Loucy (cell line): Measurements from ENCODE around the gene HDHD3.

Experiments used
- H2AFZ ChIP-seq: fragments of 200-600 bp; sonication (generic); 2 replicates; pipeline ENCODE4 v1.6.0; 2016; ENCODE audit warnings: antibody characterized with exemption, mild to moderate bottlenecking, low read length, moderate library complexity
- H3F3A ChIP-seq: fragments of 200-600 bp; 2 replicates; pipeline ENCODE4 v1.6.0; 2016; ENCODE audit warnings: antibody characterized with exemption, low read depth, mild to moderate bottlenecking
- H3K27me3 ChIP-seq: fragments of 200-600 bp; sonication (generic); 2 replicates; pipeline ENCODE4 v1.6.1; 2014; ENCODE audit warnings: low read length, mild to moderate bottlenecking; ENCODE audit not compliant: insufficient read depth, poor library complexity, severe bottlenecking
- H3K36me3 ChIP-seq: fragments of 200-600 bp; sonication (generic); 2 replicates; pipeline ENCODE4 v1.6.1; 2016; ENCODE audit warnings: low read length; ENCODE audit not compliant: insufficient read depth
- H3K4me1 ChIP-seq: fragments of 200-600 bp; sonication (generic); 2 replicates; pipeline ENCODE4 v1.5.1; 2014; ENCODE audit warnings: low read length, mild to moderate bottlenecking; ENCODE audit not compliant: insufficient read depth, poor library complexity, severe bottlenecking
- H3K4me2 ChIP-seq: fragments of 200-600 bp; sonication (generic); 2 replicates; pipeline ENCODE4 v1.6.0; 2014; ENCODE audit warnings: antibody characterized with exemption, low read length, low read depth, mild to moderate bottlenecking; ENCODE audit not compliant: poor library complexity, severe bottlenecking
- H3K4me3 ChIP-seq: fragments of 200-600 bp; sonication (generic); 2 replicates; pipeline ENCODE4 v1.5.1; 2014; ENCODE audit warnings: low read length, mild to moderate bottlenecking, mixed read lengths; ENCODE audit not compliant: poor library complexity, severe bottlenecking
- H3K79me2 ChIP-seq: fragments of 200-600 bp; sonication (generic); 2 replicates; pipeline ENCODE4 v1.6.1; 2014; ENCODE audit warnings: low read length; ENCODE audit not compliant: insufficient read depth
- H3K9ac ChIP-seq: fragments of 200-600 bp; sonication (generic); 2 replicates; pipeline ENCODE4 v1.6.0; 2014; ENCODE audit warnings: mild to moderate bottlenecking, low read depth, low read length, moderate library complexity; ENCODE audit not compliant: poor library complexity, severe bottlenecking
- H3K9me2 ChIP-seq: fragments of 200-600 bp; sonication (generic); replicated peaks from 2 replicates; pipeline ENCODE4 v1.6.1; 2016; ENCODE audit warnings: low read depth, low read length, mixed read lengths
- H3K9me3 ChIP-seq: fragments of 200-600 bp; sonication (generic); 2 replicates; pipeline ENCODE4 v1.6.1; 2014; ENCODE audit warnings: mild to moderate bottlenecking, antibody characterized with exemption, low read length, low read depth; ENCODE audit not compliant: insufficient read depth
- H4K20me1 ChIP-seq: fragments of 200-600 bp; sonication (generic); 2 replicates; pipeline ENCODE4 v1.6.0; 2014; ENCODE audit warnings: antibody characterized with exemption, low read length, mild to moderate bottlenecking; ENCODE audit not compliant: insufficient read depth, poor library complexity, severe bottlenecking
- EZH2phosphoT487 ChIP-seq: fragments of 200-600 bp; IDR thresholded peaks from 2 replicates; pipeline ENCODE4 v1.6.1; 2018; ENCODE audit warnings: antibody characterized with exemption, mild to moderate bottlenecking, moderate library complexity, borderline replicate concordance
- TF ChIP-seq, protein P1 (sequence below): fragments of 200-600 bp; sonication (generic); conservative IDR thresholded peaks from 2 replicates; pipeline ENCODE4 v1.5.1; 2014; ENCODE audit warnings: mild to moderate bottlenecking, antibody characterized with exemption, low read length

The HDHD3 gene

DNA sequence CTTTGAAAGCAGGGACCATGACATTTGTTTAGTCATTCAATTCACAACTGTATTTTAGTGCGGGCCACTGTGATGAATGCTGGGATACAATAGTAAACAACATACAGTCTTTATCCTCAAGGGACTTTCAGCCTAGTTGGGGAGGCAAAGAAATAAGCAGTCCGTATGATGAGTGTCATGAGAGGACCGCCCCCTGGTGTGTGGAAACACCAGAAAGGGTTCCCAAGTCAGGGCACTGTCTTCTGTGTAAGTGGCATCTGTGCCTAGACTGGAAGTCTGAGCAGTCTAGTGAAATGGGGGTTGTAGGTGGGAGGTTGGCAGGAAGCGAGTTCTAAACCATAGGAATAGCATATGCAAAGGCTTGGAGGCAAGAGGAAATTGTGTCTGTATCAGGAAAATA, 40.6 kb upstream of the HDHD3 start:
- TF ChIP-seq EZH2phosphoT487, result no peak
- TF ChIP-seq, protein P1, sequence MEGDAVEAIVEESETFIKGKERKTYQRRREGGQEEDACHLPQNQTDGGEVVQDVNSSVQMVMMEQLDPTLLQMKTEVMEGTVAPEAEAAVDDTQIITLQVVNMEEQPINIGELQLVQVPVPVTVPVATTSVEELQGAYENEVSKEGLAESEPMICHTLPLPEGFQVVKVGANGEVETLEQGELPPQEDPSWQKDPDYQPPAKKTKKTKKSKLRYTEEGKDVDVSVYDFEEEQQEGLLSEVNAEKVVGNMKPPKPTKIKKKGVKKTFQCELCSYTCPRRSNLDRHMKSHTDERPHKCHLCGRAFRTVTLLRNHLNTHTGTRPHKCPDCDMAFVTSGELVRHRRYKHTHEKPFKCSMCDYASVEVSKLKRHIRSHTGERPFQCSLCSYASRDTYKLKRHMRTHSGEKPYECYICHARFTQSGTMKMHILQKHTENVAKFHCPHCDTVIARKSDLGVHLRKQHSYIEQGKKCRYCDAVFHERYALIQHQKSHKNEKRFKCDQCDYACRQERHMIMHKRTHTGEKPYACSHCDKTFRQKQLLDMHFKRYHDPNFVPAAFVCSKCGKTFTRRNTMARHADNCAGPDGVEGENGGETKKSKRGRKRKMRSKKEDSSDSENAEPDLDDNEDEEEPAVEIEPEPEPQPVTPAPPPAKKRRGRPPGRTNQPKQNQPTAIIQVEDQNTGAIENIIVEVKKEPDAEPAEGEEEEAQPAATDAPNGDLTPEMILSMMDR, result peak; percentile 31
- Histone ChIP-seq H3K4me3 (no peak overlapping the region), H3K4me1 (peaks cover 16% of the 10 kb centered on the region), H3K9me3 (no peaks in the 10 kb centered on the region), H3K79me2 (no peaks in the 10 kb centered on the region), H2AFZ (peak overlapping the region; percentile 80; the same call in 1 of the 2 replicates), H4K20me1 (no peaks in the 10 kb centered on the region), H3K36me3 (no peaks in the 10 kb centered on the region), H3K9ac (no peak overlapping the region), H3K4me2 (no peak overlapping the region), H3K27me3 (no peaks in the 10 kb centered on the region), H3K9me2 (no peaks in the 10 kb centered on the region), H3F3A (no peaks in the 10 kb centered on the region; the same call in 1 of the 2 replicates)

DNA sequence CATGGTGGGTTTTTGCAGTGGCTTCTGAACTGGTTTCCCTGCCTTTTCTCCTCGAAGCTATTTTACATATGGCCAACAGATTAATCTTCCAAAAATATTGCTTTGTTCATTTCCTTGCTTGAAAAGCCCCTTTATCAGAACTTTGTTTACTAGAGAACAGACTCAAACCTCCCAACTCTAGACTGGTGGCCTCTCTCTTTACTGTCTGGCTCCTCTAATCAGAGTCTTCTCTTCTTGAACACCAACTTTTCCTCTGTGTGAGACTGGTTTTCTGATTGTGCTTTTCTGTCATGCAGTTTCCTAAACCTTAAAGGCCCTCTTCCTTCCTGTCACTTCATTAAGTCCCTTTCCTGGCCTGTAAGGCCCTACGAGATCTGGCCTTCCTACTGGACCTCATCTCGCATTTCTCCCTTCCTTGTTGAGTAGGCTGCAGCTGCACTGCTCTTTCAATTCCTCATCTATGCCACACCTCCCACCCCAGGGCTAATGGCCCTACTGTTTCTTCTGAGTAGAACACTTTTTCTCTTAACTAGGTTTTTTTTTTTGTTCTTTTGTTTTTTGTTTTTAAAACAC, 39.4 kb upstream of the HDHD3 start:
- peak overlapping the region; percentile 1 for H3K9ac ChIP-seq
- no peaks in the 10 kb centered on the region; the same call in 1 of the 2 replicates for H3F3A ChIP-seq
- H3K36me3 ChIP-seq, result no peaks in the 10 kb centered on the region
- H3K4me3 ChIP-seq, result no peak overlapping the region
- H3K4me1 ChIP-seq, result peaks cover 24% of the 10 kb centered on the region
- peak overlapping the region; percentile 80 for H2AFZ ChIP-seq
- H3K27me3 ChIP-seq, result no peaks in the 10 kb centered on the region
- peak overlapping the region; percentile 0 for H3K4me2 ChIP-seq
- H4K20me1 ChIP-seq, result no peaks in the 10 kb centered on the region
- no peaks in the 10 kb centered on the region for H3K9me2 ChIP-seq
- H3K79me2 ChIP-seq, result no peaks in the 10 kb centered on the region
- H3K9me3 ChIP-seq, result no peaks in the 10 kb centered on the region
- TF ChIP-seq, protein P1, result no peak
- TF ChIP-seq EZH2phosphoT487, result no peak

DNA sequence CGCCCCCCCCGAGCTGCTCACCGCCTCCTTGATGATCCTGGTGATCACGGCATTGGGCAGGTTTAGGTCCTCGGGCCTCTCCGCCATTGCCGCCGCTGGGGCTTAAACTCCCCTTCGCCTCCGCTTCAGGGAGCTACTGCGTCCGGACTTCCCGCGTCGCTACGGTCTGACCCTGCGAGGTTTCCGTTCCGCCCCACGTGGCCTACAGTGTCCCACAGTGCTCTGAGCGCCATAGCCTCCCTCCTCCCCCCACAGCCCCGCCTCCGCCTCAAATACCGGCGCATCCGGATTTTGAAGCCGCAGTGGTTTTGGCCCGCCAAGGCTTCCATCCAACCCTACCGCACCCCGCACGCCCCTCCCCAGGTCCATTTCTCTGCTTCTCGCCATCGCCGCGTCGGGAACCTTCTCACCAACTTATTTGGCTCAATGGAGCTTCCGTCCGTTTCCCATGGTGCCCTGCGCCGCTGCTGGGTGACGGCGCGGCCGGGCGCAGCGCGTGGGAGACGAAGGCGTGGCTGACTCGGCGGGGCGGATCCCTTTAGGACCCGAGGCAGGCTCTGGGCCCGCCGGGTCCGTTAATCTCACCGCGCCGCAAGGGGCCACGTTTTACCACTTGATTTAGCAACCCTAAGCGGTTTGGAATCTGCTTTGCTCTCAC, 33.5 kb upstream of the HDHD3 start, which contains the start of the genes C9orf43 and POLE3:
Gene C9orf43 (plus strand): TSS at position 541 of the 658 bp plus-strand sequence. CDS start 2,747 bp downstream, outside the sequence.
Gene POLE3 (minus strand): TSS at position 469 of the 658 bp plus-strand sequence. CDS start 382 bp downstream, at position 87.
- Histone ChIP-seq H3K9me2 (no peaks in the 10 kb centered on the region), H3K4me3 (peak within 1 kb of the TSS; percentile 89), H4K20me1 (peaks cover 17% of the 10 kb centered on the region), H3F3A (peaks cover 7% of the 10 kb centered on the region; the same call in 1 of the 2 replicates), H3K4me1 (peaks cover 37% of the 10 kb centered on the region), H3K9me3 (no peaks in the 10 kb centered on the region), H3K36me3 (peaks cover 10% of the 10 kb centered on the region; the same call in 1 of the 2 replicates), H3K79me2 (peaks cover 33% of the 10 kb centered on the region), H3K4me2 (peak within 1 kb of the TSS; percentile 99), H3K27me3 (peaks cover 5% of the 10 kb centered on the region), H2AFZ (peak within 1 kb of the TSS; percentile 92), H3K9ac (peak within 1 kb of the TSS; percentile 98)
- no peak for TF ChIP-seq EZH2phosphoT487
- TF ChIP-seq, protein P1, result no peak
